ENCODE measurements around the gene OTULIN. TPM values are rescaled to one million over a fixed set of nuclear protein-coding genes. Genes with fewer than 3 reads are reported as not detected.

OTULIN gene
- total and polyA plus RNA-seq, 4 donors = 8.6 to 44.4 (median 12.1) TPM

GRCh38 chr5:14675865-14676300, 11.4 kb downstream of the OTULIN start:
- no peak overlapping the region for H3K4me3 ChIP-seq (ENCODE audit: low read depth in 1 of 3, low read length in 3 of 3)
- TF ChIP-seq FOXA1 (IDR thresholded peaks at IDR 0.05) (no peak), HNF4G (IDR thresholded peaks at IDR 0.05) (no peak), JUND (IDR thresholded peaks at IDR 0.05) (no peak), YY1 (IDR thresholded peaks at IDR 0.05) (no peak), CTCF (IDR thresholded peaks at IDR 0.05; ENCODE audit: low read depth, low read length, missing input control) (no peak), REST (IDR thresholded peaks at IDR 0.05) (no peak), ZBTB33 (IDR thresholded peaks at IDR 0.05) (no peak), FOXA2 (IDR thresholded peaks at IDR 0.05) (no peak), NR2F2 (IDR thresholded peaks at IDR 0.05) (no peak), TAF1 (conservative IDR thresholded peaks at IDR 0.05) (no peak)
- H3K27ac ChIP-seq (ENCODE audit: low read depth in 1 of 2, low read length in 2 of 2) = peak overlapping the region in 1 of 2 donors; percentile 14
- no peak for DNase-seq (ENCODE audit: low spot score)
- no peak overlapping the region for H3K9ac ChIP-seq (ENCODE audit: low read depth in 1 of 2, low read length in 2 of 2)
- WGBS = 65% methylated on average over 6 of the region's 6 CpGs
- no peaks in the 10 kb centered on the region for H3K9me3 ChIP-seq (ENCODE audit: control insufficient read depth in 4 of 4, low read length in 3 of 4)
- H3K27me3 ChIP-seq (ENCODE audit: control insufficient read depth in 4 of 4, insufficient read depth in 4 of 4, low read length in 3 of 4) = no peaks in the 10 kb centered on the region
- peaks cover 9 to 38% (median 19%) of the 10 kb centered on the region in 4 donors for H3K4me1 ChIP-seq (ENCODE audit: control insufficient read depth in 4 of 4, insufficient read depth in 4 of 4, low read length in 3 of 4)
- peaks cover 7 to 23% (median 11%) of the 10 kb centered on the region in 4 donors for H3K36me3 ChIP-seq (ENCODE audit: control insufficient read depth in 4 of 4, insufficient read depth in 3 of 4, low read depth in 1 of 4, low read length in 3 of 4)

GRCh38 chr5:14676320-14676719, 11.8 kb downstream of the OTULIN start:
- H3K4me1 ChIP-seq (ENCODE audit: control insufficient read depth in 4 of 4, insufficient read depth in 4 of 4, low read length in 3 of 4) = peaks cover 9 to 33% (median 15%) of the 10 kb centered on the region in 4 donors
- H3K9me3 ChIP-seq (ENCODE audit: control insufficient read depth in 4 of 4, low read length in 3 of 4) = no peaks in the 10 kb centered on the region
- no peak overlapping the region for H3K9ac ChIP-seq (ENCODE audit: low read depth in 1 of 2, low read length in 2 of 2)
- peak overlapping the region in 1 of 2 donors; percentile 1 for H3K27ac ChIP-seq (ENCODE audit: low read depth in 1 of 2, low read length in 2 of 2)
- no peaks in the 10 kb centered on the region for H3K27me3 ChIP-seq (ENCODE audit: control insufficient read depth in 4 of 4, insufficient read depth in 4 of 4, low read length in 3 of 4)
- no peak overlapping the region for H3K4me3 ChIP-seq (ENCODE audit: low read depth in 1 of 3, low read length in 3 of 3)
- no peak for DNase-seq (ENCODE audit: low spot score)
- 66% methylated on average over 3 of the region's 3 CpGs for WGBS
- TF ChIP-seq RXRA (IDR thresholded peaks at IDR 0.05) = no peak
- no peak for TF ChIP-seq FOXA1 (IDR thresholded peaks at IDR 0.05)
- no peak for TF ChIP-seq CTCF (IDR thresholded peaks at IDR 0.05; ENCODE audit: low read depth, low read length, missing input control)
- no peak for TF ChIP-seq TAF1 (conservative IDR thresholded peaks at IDR 0.05)
- TF ChIP-seq MAX (IDR thresholded peaks at IDR 0.05) = no peak
- no peak for TF ChIP-seq JUND (IDR thresholded peaks at IDR 0.05)
- TF ChIP-seq ZBTB33 (IDR thresholded peaks at IDR 0.05) = no peak
- TF ChIP-seq REST (IDR thresholded peaks at IDR 0.05) = no peak
- no peak for TF ChIP-seq EGR1 (IDR thresholded peaks at IDR 0.05; ENCODE audit: low read depth in 2 of 2)
- TF ChIP-seq GABPA (IDR thresholded peaks at IDR 0.05 in 1 of 2, conservative IDR thresholded peaks at IDR 0.05 in 1 of 2) = no peak
- TF ChIP-seq YY1 (IDR thresholded peaks at IDR 0.05) = no peak
- TF ChIP-seq FOXA2 (IDR thresholded peaks at IDR 0.05) = no peak
- TF ChIP-seq HNF4A (conservative IDR thresholded peaks at IDR 0.05) = no peak
- H3K36me3 ChIP-seq (ENCODE audit: control insufficient read depth in 4 of 4, insufficient read depth in 3 of 4, low read depth in 1 of 4, low read length in 3 of 4) = peaks cover 8 to 25% (median 13%) of the 10 kb centered on the region in 4 donors

Measured in liver (tissue), 9 donors.